PC-3 (cell line): ENCODE results near the gene GALNT11. TPM values are rescaled to one million over a fixed set of nuclear protein-coding genes. Genes with fewer than 3 reads are reported as not detected.

Experiments used
- ATAC-seq: fragments of 200-7000 bp; cut with Tn5 transposase; 2 replicates; pipeline ENCODE4 v1.9.1; 2020; ENCODE audit warnings: mild to moderate bottlenecking, moderate library complexity
- BruUV-seq: library from RNA; stranded (reverse); fragments of 400-500 nt; replicated peaks from 2 replicates; lab custom pipeline; 2021; lab: Mats Ljungman, UMichigan
- CTCF ChIA-PET: fragments of 300-600 bp; sonication (Branson Sonifier 250); formaldehyde crosslinking; loops from one replicate; lab custom pipeline; 2022; ENCODE audit warnings: antibody characterized with exemption; lab: Charles Lee
- POLR2A ChIA-PET: fragments of 300-600 bp; sonication (Branson Sonifier 250); formaldehyde crosslinking; loops from one replicate; lab custom pipeline; 2022; ENCODE audit warnings: antibody characterized with exemption; ENCODE audit not compliant: unreplicated experiment; lab: Charles Lee
- DNase-seq: peaks from one replicate; pipeline ENCODE4 v3.0.0-alpha.2; 2015
- H2AFZ ChIP-seq: fragments of 300-600 bp; sonication (generic); 2 replicates; pipeline ENCODE4 v1.6.0; 2016; ENCODE audit warnings: antibody characterized with exemption, low read length
- H3F3A ChIP-seq: fragments of 300-600 bp; sonication (generic); one replicate; pipeline ENCODE4 v1.6.0; 2017; ENCODE audit warnings: antibody characterized with exemption, low read length, control low read depth, mild to moderate bottlenecking; ENCODE audit not compliant: unreplicated experiment
- H3K27ac ChIP-seq: fragments of 300-600 bp; sonication (generic); 2 replicates; pipeline ENCODE4 v1.5.1; 2016; ENCODE audit warnings: mild to moderate bottlenecking, low read length
- H3K27me3 ChIP-seq: fragments of 300-600 bp; sonication (generic); 2 replicates; pipeline ENCODE4 v1.6.1; 2016; ENCODE audit warnings: low read length, mixed read lengths
- H3K36me3 ChIP-seq: fragments of 300-600 bp; sonication (generic); 2 replicates; pipeline ENCODE4 v1.6.1; 2016; ENCODE audit warnings: low read depth, mixed run types, low read length, mixed read lengths
- H3K4me1 ChIP-seq: fragments of 300-600 bp; sonication (generic); 2 replicates; pipeline ENCODE4 v1.5.1; 2016; ENCODE audit warnings: low read length; ENCODE audit not compliant: insufficient read depth
- H3K4me2 ChIP-seq: fragments of 300-600 bp; sonication (generic); 2 replicates; pipeline ENCODE4 v1.6.0; 2016; ENCODE audit warnings: low read length
- H3K4me3 ChIP-seq: fragments of 300-600 bp; sonication (generic); 2 replicates; pipeline ENCODE4 v1.5.1; 2016; ENCODE audit warnings: mild to moderate bottlenecking, low read length, mixed read lengths
- H3K79me2 ChIP-seq: fragments of 300-600 bp; sonication (generic); 2 replicates; pipeline ENCODE4 v1.6.1; 2017; ENCODE audit warnings: low read length, mixed read lengths
- H3K9ac ChIP-seq: fragments of 300-600 bp; sonication (generic); 2 replicates; pipeline ENCODE4 v1.6.0; 2016; ENCODE audit warnings: mild to moderate bottlenecking, low read length
- H3K9me2 ChIP-seq: fragments of 300-600 bp; sonication (generic); replicated peaks from 2 replicates; pipeline ENCODE4 v1.6.1; 2016; ENCODE audit warnings: mixed run types, low read length, mixed read lengths
- H3K9me3 ChIP-seq: fragments of 300-600 bp; sonication (generic); 2 replicates; pipeline ENCODE4 v1.6.1; 2016; ENCODE audit warnings: low read length, mixed read lengths
- H4K20me1 ChIP-seq: fragments of 300-600 bp; sonication (generic); 2 replicates; pipeline ENCODE4 v1.6.1; 2016; ENCODE audit warnings: low read length, mixed read lengths
- EZH2 ChIP-seq: fragments of 300-600 bp; sonication (generic); IDR thresholded peaks from one replicate; pipeline ENCODE4 v1.6.1; 2017; ENCODE audit warnings: antibody characterized with exemption, mild to moderate bottlenecking, low read length; ENCODE audit not compliant: unreplicated experiment
- EZH2phosphoT487 ChIP-seq: fragments of 300-600 bp; sonication (generic); IDR thresholded peaks from 2 replicates; pipeline ENCODE4 v1.6.1; 2018; ENCODE audit warnings: mild to moderate bottlenecking, antibody characterized with exemption, low read length, borderline replicate concordance
- intact Hi-C: fragments of 100-400 bp; cut with micrococcal nuclease; formaldehyde crosslinking; loops from 2 replicates; pipeline ENCODE4 v1.9.0; 2023
- total RNA-seq: library from RNA; depleted of rRNA; stranded (reverse); fragments of >200 nt; gene quantifications from 2 replicates; pipeline ENCODE4 v1.2.3, GENCODE V29; 2014
- TF ChIP-seq, protein P1 (sequence below): fragments of 300-600 bp; sonication (generic); conservative IDR thresholded peaks from 2 replicates; pipeline ENCODE4 v1.5.1; 2017; ENCODE audit warnings: antibody characterized with exemption, low read depth, mild to moderate bottlenecking, low read length

Gene GALNT11
- total RNA-seq, 1 experiment from 2014 or later = 19.5 TPM

DNA sequence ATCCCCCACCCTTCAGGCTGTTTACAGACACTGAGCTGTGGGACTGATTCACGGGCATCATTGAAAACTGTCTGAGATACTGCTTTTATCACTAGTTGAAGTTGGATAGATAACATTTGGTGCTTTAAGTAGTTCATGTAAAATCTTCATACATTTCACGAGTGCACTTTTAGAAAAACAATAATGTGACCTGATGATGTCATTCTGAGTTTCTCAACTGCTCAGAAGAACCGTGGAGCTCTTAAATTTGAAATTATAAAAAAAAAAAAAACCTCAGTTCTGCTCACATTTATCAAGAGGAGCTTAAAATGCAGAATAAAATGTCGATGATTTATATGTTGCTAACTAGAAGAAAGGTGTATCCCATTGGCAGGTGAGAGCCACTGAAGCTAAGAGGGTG is 81.5 kb downstream of the GALNT11 start:
- BruUV-seq = no TSS peak
- ATAC-seq = no peak
- no peak overlapping the region for H3K4me3 ChIP-seq
- H3F3A ChIP-seq = no peaks in the 10 kb centered on the region
- TF ChIP-seq EZH2phosphoT487 = no peak
- TF ChIP-seq, protein P1, sequence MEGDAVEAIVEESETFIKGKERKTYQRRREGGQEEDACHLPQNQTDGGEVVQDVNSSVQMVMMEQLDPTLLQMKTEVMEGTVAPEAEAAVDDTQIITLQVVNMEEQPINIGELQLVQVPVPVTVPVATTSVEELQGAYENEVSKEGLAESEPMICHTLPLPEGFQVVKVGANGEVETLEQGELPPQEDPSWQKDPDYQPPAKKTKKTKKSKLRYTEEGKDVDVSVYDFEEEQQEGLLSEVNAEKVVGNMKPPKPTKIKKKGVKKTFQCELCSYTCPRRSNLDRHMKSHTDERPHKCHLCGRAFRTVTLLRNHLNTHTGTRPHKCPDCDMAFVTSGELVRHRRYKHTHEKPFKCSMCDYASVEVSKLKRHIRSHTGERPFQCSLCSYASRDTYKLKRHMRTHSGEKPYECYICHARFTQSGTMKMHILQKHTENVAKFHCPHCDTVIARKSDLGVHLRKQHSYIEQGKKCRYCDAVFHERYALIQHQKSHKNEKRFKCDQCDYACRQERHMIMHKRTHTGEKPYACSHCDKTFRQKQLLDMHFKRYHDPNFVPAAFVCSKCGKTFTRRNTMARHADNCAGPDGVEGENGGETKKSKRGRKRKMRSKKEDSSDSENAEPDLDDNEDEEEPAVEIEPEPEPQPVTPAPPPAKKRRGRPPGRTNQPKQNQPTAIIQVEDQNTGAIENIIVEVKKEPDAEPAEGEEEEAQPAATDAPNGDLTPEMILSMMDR = no peak
- no peak for TF ChIP-seq EZH2
- intact Hi-C loops = no loop called here
- H3K27ac ChIP-seq = no peak overlapping the region
- no peaks in the 10 kb centered on the region for H3K9me2 ChIP-seq
- no peaks in the 10 kb centered on the region for H3K36me3 ChIP-seq
- H3K79me2 ChIP-seq = no peaks in the 10 kb centered on the region
- H4K20me1 ChIP-seq = no peaks in the 10 kb centered on the region
- no peaks in the 10 kb centered on the region for H3K4me1 ChIP-seq
- no peak overlapping the region for H3K9ac ChIP-seq
- H3K4me2 ChIP-seq = no peak overlapping the region
- no peak for DNase-seq
- ChIA-PET CTCF (no interaction called here), POLR2A (interaction anchor here (0.6 kb wide), 1 partner anchor 28 kb away, joined by 8 read pairs; no protein-coding TSS in a partner anchor)
- no peaks in the 10 kb centered on the region for H3K27me3 ChIP-seq
- no peak overlapping the region for H2AFZ ChIP-seq
- no peaks in the 10 kb centered on the region for H3K9me3 ChIP-seq

DNA sequence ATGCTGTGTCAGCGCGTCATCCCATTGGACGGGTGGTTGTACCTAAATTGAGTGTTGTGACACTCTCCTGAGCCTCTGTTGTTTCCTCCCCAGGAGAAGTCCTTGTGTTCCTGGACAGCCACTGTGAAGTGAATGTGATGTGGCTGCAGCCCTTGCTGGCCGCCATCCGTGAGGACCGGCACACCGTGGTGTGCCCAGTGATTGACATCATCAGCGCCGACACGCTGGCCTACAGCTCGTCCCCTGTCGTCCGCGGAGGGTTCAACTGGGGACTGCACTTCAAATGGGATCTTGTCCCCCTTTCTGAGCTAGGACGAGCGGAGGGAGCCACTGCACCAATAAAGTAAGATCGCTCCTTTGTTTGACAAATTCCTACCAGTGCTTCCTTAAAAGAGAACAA is 82.5 kb downstream of the GALNT11 start:
- no peaks in the 10 kb centered on the region for H3K27me3 ChIP-seq
- no peaks in the 10 kb centered on the region for H3K9me3 ChIP-seq
- H4K20me1 ChIP-seq = no peaks in the 10 kb centered on the region
- H3K4me2 ChIP-seq = no peak overlapping the region
- H3F3A ChIP-seq = no peaks in the 10 kb centered on the region
- no peak overlapping the region for H3K27ac ChIP-seq
- BruUV-seq = no TSS peak
- H3K79me2 ChIP-seq = no peaks in the 10 kb centered on the region
- no peak for DNase-seq
- no peak overlapping the region for H2AFZ ChIP-seq
- H3K9ac ChIP-seq = no peak overlapping the region
- TF ChIP-seq EZH2 (no peak), EZH2phosphoT487 (no peak)
- TF ChIP-seq, protein P1 = no peak
- ChIA-PET CTCF (no interaction called here), POLR2A (no interaction called here)
- H3K4me3 ChIP-seq = no peak overlapping the region
- no peaks in the 10 kb centered on the region for H3K9me2 ChIP-seq
- no peaks in the 10 kb centered on the region for H3K36me3 ChIP-seq
- H3K4me1 ChIP-seq = no peaks in the 10 kb centered on the region
- intact Hi-C loops = no loop called here
- ATAC-seq = no peak

DNA sequence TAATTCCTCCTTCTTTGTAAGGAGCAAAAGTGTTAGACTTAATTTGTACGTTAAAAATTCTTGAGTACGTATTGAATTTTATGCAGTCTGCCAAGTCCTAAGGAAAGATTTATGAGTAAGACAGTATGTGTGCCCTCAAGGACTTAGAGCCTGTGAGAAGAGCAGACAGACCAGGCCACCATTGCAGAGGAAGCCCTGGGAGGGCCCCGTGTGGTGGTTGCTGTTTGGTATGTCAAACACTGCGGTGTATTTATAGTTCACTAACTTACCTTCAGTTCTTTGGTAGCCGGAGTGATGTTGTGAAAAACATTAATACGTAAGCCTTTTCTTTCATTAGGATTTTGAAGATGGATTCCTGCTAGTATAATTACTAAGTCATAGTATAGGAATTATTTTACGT is 82.9 kb downstream of the GALNT11 start:
- no peak overlapping the region for H3K4me2 ChIP-seq
- intact Hi-C loops = no loop called here
- no peaks in the 10 kb centered on the region for H3K79me2 ChIP-seq
- H3F3A ChIP-seq = no peaks in the 10 kb centered on the region
- BruUV-seq = no TSS peak
- no peaks in the 10 kb centered on the region for H3K27me3 ChIP-seq
- no peaks in the 10 kb centered on the region for H3K4me1 ChIP-seq
- no peak overlapping the region for H3K4me3 ChIP-seq
- H2AFZ ChIP-seq = no peak overlapping the region
- no peaks in the 10 kb centered on the region for H4K20me1 ChIP-seq
- TF ChIP-seq EZH2 (no peak), EZH2phosphoT487 (no peak)
- TF ChIP-seq, protein P1 = no peak
- DNase-seq (no peak), ATAC-seq (no peak)
- ChIA-PET POLR2A (no interaction called here), CTCF (no interaction called here)
- H3K9me2 ChIP-seq = no peaks in the 10 kb centered on the region
- no peaks in the 10 kb centered on the region for H3K36me3 ChIP-seq
- no peak overlapping the region for H3K27ac ChIP-seq
- H3K9me3 ChIP-seq = no peaks in the 10 kb centered on the region
- no peak overlapping the region for H3K9ac ChIP-seq
